ENCODE results near the gene RFNG.

DNA sequence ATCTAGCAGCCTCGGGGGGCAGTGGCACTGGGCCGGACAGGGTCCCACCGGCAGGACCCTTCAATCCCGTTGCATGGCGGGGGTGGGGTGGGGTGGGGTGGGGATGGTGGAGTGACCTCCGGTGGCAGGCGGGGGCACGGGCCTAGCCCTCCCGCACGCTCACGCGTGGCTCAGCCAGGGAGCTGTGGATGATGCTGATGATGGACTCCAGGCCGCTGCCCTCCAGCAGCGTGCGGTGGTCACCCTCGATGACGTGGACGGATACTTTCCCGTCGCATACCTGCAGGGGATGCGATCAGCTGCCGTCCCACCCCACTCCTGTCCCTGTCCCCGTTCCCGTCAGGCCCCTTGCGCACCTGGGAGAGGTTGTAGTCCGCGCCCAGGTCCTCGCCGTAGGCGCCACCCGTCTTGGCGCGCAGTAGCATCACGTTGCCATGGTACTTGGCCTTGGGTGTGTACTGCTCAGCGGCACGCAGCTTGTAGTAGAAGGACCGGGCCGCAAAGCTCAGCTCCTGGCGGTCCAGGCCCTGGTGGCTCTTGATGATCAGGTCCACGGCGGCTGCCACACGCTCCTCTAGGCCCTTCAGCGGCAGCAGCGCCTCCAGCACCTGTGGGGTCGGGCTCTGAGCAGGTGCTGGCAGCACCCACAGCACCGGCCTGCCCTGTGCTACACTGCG lies 27.5 kb upstream of the RFNG start:
- TF ChIP-seq CTCF (IDR thresholded peaks at IDR 0.05): no peak
- TF ChIP-seq POLR2A (IDR thresholded peaks at IDR 0.05): no peak

Data from testis (tissue), 2 donors.